Stimulated activated CD8-positive, alpha-beta memory T cell treated with anti-CD3 and anti-CD28 coated beads, Interleukin-12 subunit alpha, Interleukin-12 subunit beta, amount 100 ng/mL, for 24 hours (primary cell): ENCODE results near the gene CREBBP.

Experiments used
- DNase-seq: peaks from one replicate; pipeline ENCODE4 v3.0.0-alpha.2; 2020; ENCODE audit errors: extremely low read depth

The CREBBP gene

GRCh38 chr16:3825103-3825502, 55.4 kb downstream of the CREBBP start:
- no peak for DNase-seq

GRCh38 chr16:3824121-3824795, 56.3 kb downstream of the CREBBP start:
- DNase-seq = no peak

GRCh38 chr16:3823427-3823826, 57.1 kb downstream of the CREBBP start:
- no peak for DNase-seq

- no peak for DNase-seq
Observed at GRCh38 chr16:3822366-3823045, 58.0 kb downstream of the CREBBP start.

- no peak for DNase-seq
Observed at GRCh38 chr16:3821184-3821583, 59.3 kb downstream of the CREBBP start.

GRCh38 chr16:3819746-3820724, 60.5 kb downstream of the CREBBP start:
- no peak for DNase-seq

GRCh38 chr16:3819175-3819527, 61.4 kb downstream of the CREBBP start:
- no peak for DNase-seq

GRCh38 chr16:3816326-3816725, 64.2 kb downstream of the CREBBP start:
- DNase-seq = no peak

- DNase-seq = no peak
Observed at GRCh38 chr16:3814755-3815154, 65.8 kb downstream of the CREBBP start.

GRCh38 chr16:3812469-3813172, 67.9 kb downstream of the CREBBP start:
- DNase-seq = no peak

- no peak for DNase-seq
Observed at GRCh38 chr16:3810818-3811217, 69.7 kb downstream of the CREBBP start.

- DNase-seq = no peak
Observed at GRCh38 chr16:3810198-3810664, 70.3 kb downstream of the CREBBP start.

- DNase-seq = no peak
Observed at GRCh38 chr16:3808308-3809063, 72.0 kb downstream of the CREBBP start.

GRCh38 chr16:3807425-3808123, 72.9 kb downstream of the CREBBP start:
- DNase-seq = no peak

- DNase-seq = no peak
Observed at GRCh38 chr16:3804426-3805016, 76.0 kb downstream of the CREBBP start.

GRCh38 chr16:3800477-3801270, 79.8 kb downstream of the CREBBP start:
- no peak for DNase-seq

- DNase-seq = no peak
Observed at GRCh38 chr16:3800019-3800418, 80.5 kb downstream of the CREBBP start.

- DNase-seq = no peak
Observed at GRCh38 chr16:3799354-3799753, 81.2 kb downstream of the CREBBP start.

GRCh38 chr16:3798838-3799237, 81.7 kb downstream of the CREBBP start:
- no peak for DNase-seq
